Adipocyte (in vitro differentiated cells): ENCODE results near the gene RCN2.
A peak's percentile ranks its signal among the peaks of the same experiment; 100 is the strongest.
"Not testable (repeated sequence)": the region's sequence is repeated elsewhere in the genome, so short reads cannot be mapped to it uniquely, and the experiment has no call there.

ENCODE experiments used
- DNase-seq: peaks from one replicate; pipeline ENCODE4 v3.0.0-alpha.2; 2015; ENCODE audit warnings: low read depth
- H3K27me3 ChIP-seq: replicated peaks from 2 replicates; pipeline ENCODE4 v1.7.0; 2013; ENCODE audit warnings: mild to moderate bottlenecking, low read length, moderate library complexity; ENCODE audit not compliant: control insufficient read depth, insufficient read depth
- H3K36me3 ChIP-seq: 2 replicates; pipeline ENCODE4 v1.7.0; 2013; ENCODE audit warnings: low read length, mild to moderate bottlenecking, moderate library complexity; ENCODE audit not compliant: control insufficient read depth, insufficient read depth, severe bottlenecking
- H3K4me1 ChIP-seq: 2 replicates; pipeline ENCODE4 v1.7.0; 2013; ENCODE audit warnings: mild to moderate bottlenecking, low read length, moderate library complexity; ENCODE audit not compliant: control insufficient read depth, insufficient read depth
- H3K4me3 ChIP-seq: 2 replicates; pipeline ENCODE4 v1.7.0; 2013; ENCODE audit warnings: mild to moderate bottlenecking, low read length, moderate library complexity
- H3K9ac ChIP-seq: 2 replicates; pipeline ENCODE4 v1.7.0; 2013; ENCODE audit warnings: mild to moderate bottlenecking, low read length, moderate library complexity
- H3K9me3 ChIP-seq: 2 replicates; pipeline ENCODE4 v1.7.0; 2013; ENCODE audit warnings: mild to moderate bottlenecking, low read length, moderate library complexity; ENCODE audit not compliant: control insufficient read depth

RCN2 gene

GRCh38 chr15:76931397-76932134 lies at the start of gene RCN2:
TSS of gene RCN2 (plus strand) at chr15:76931749. CDS start at chr15:76931842, 93 bp downstream.
- peak within 1 kb of the TSS; percentile 90 for H3K4me3 ChIP-seq
- H3K36me3 ChIP-seq, result peaks cover 15% of the 10 kb centered on the region
- H3K9me3 ChIP-seq, result no peaks in the 10 kb centered on the region
- H3K9ac ChIP-seq, result peak within 1 kb of the TSS; percentile 88
- DNase-seq, result peak; percentile 98
- H3K27me3 ChIP-seq, result no peaks in the 10 kb centered on the region
- peaks cover 18% of the 10 kb centered on the region for H3K4me1 ChIP-seq

GRCh38 chr15:76885212-76885611 lies 46.3 kb upstream of the RCN2 start:
- H3K9me3 ChIP-seq, result no peaks in the 10 kb centered on the region
- no peak overlapping the region for H3K4me3 ChIP-seq
- no peak overlapping the region for H3K9ac ChIP-seq
- DNase-seq, result no peak
- peaks cover 2% of the 10 kb centered on the region for H3K36me3 ChIP-seq
- H3K4me1 ChIP-seq, result no peaks in the 10 kb centered on the region
- no peaks in the 10 kb centered on the region for H3K27me3 ChIP-seq

- not testable (repeated sequence) for H3K9ac ChIP-seq, DNase-seq, H3K4me1 ChIP-seq, H3K27me3 ChIP-seq, H3K9me3 ChIP-seq, H3K4me3 ChIP-seq, H3K36me3 ChIP-seq
Measured at GRCh38 chr15:76887280-76888141, 44.0 kb upstream of the RCN2 start.

GRCh38 chr15:76892836-76893235 lies 38.7 kb upstream of the RCN2 start:
- not testable (repeated sequence) for H3K9me3 ChIP-seq, DNase-seq, H3K4me3 ChIP-seq, H3K4me1 ChIP-seq, H3K27me3 ChIP-seq, H3K9ac ChIP-seq, H3K36me3 ChIP-seq

- no peak overlapping the region for H3K4me3 ChIP-seq
- H3K4me1 ChIP-seq, result no peaks in the 10 kb centered on the region
- DNase-seq, result no peak
- no peak overlapping the region for H3K9ac ChIP-seq
- H3K27me3 ChIP-seq, result no peaks in the 10 kb centered on the region
- H3K9me3 ChIP-seq, result no peaks in the 10 kb centered on the region
- H3K36me3 ChIP-seq, result no peaks in the 10 kb centered on the region
Measured at GRCh38 chr15:76894174-76894573, 37.4 kb upstream of the RCN2 start.

- H3K27me3 ChIP-seq, result no peaks in the 10 kb centered on the region
- no peak for DNase-seq
- no peak overlapping the region for H3K4me3 ChIP-seq
- no peaks in the 10 kb centered on the region for H3K9me3 ChIP-seq
- peaks cover 6% of the 10 kb centered on the region for H3K4me1 ChIP-seq
- H3K36me3 ChIP-seq, result no peaks in the 10 kb centered on the region
- no peak overlapping the region for H3K9ac ChIP-seq
Measured at GRCh38 chr15:76898102-76898501, 33.4 kb upstream of the RCN2 start.

GRCh38 chr15:76899176-76899930 lies 32.2 kb upstream of the RCN2 start:
- H3K36me3 ChIP-seq, H3K4me3 ChIP-seq, H3K27me3 ChIP-seq, H3K9me3 ChIP-seq, DNase-seq, H3K9ac ChIP-seq: not testable (repeated sequence)
- peaks cover 18% of the 10 kb centered on the region for H3K4me1 ChIP-seq

GRCh38 chr15:76899931-76900310 lies 31.6 kb upstream of the RCN2 start:
- not testable (repeated sequence) for H3K4me3 ChIP-seq, H3K36me3 ChIP-seq, DNase-seq, H3K27me3 ChIP-seq, H3K9me3 ChIP-seq, H3K9ac ChIP-seq
- H3K4me1 ChIP-seq, result peaks cover 22% of the 10 kb centered on the region

- no peak overlapping the region for H3K4me3 ChIP-seq
- no peaks in the 10 kb centered on the region for H3K9me3 ChIP-seq
- no peak overlapping the region for H3K9ac ChIP-seq
- no peaks in the 10 kb centered on the region for H3K27me3 ChIP-seq
- DNase-seq, result no peak
- peaks cover 27% of the 10 kb centered on the region for H3K4me1 ChIP-seq
- no peaks in the 10 kb centered on the region for H3K36me3 ChIP-seq
Measured at GRCh38 chr15:76901965-76902364, 29.6 kb upstream of the RCN2 start.

- DNase-seq, result peak; percentile 30
- H3K9me3 ChIP-seq, result no peaks in the 10 kb centered on the region
- H3K4me1 ChIP-seq, result peaks cover 27% of the 10 kb centered on the region
- no peaks in the 10 kb centered on the region for H3K27me3 ChIP-seq
- H3K9ac ChIP-seq, result no peak overlapping the region
- no peaks in the 10 kb centered on the region for H3K36me3 ChIP-seq
- peak overlapping the region; percentile 31 for H3K4me3 ChIP-seq
Measured at GRCh38 chr15:76903251-76903681, 28.3 kb upstream of the RCN2 start.

- H3K27me3 ChIP-seq, result no peaks in the 10 kb centered on the region
- peak overlapping the region; percentile 85 for H3K9ac ChIP-seq
- peak; percentile 50 for DNase-seq
- H3K36me3 ChIP-seq, result no peaks in the 10 kb centered on the region
- H3K4me3 ChIP-seq, result peak overlapping the region; percentile 86
- H3K4me1 ChIP-seq, result peaks cover 27% of the 10 kb centered on the region
- H3K9me3 ChIP-seq, result no peaks in the 10 kb centered on the region
Measured at GRCh38 chr15:76904461-76905012, 27.0 kb upstream of the RCN2 start.
